Measurements from ENCODE around the gene RHOXF2.
"Not testable (repeated sequence)": the region's sequence is repeated elsewhere in the genome, so short reads cannot be mapped to it uniquely, and the experiment has no call there.

Gene RHOXF2

GRCh38 chrX:120158313-120158712 is at the start of gene RHOXF2:
TSS of gene RHOXF2 (plus strand) at chrX:120158613. CDS start at chrX:120158751, 138 bp downstream.
- DNase-seq (ENCODE audit: low read depth): not testable (repeated sequence)

- no peak for DNase-seq (ENCODE audit: low read depth)
Measured at GRCh38 chrX:120109378-120109777, 49.0 kb upstream of the RHOXF2 start.

GRCh38 chrX:120111611-120112010 is 46.8 kb upstream of the RHOXF2 start:
- no peak for DNase-seq (ENCODE audit: low read depth)

GRCh38 chrX:120115438-120115963 is 42.9 kb upstream of the RHOXF2 start, which contains the start of gene RHOXF1:
TSS of gene RHOXF1 (minus strand) at chrX:120115913. CDS start at chrX:120115862, 51 bp downstream.
- DNase-seq (ENCODE audit: low read depth): no peak

GRCh38 chrX:120120223-120120622 is 38.2 kb upstream of the RHOXF2 start:
- no peak for DNase-seq (ENCODE audit: low read depth)

- DNase-seq (ENCODE audit: low read depth): no peak
Measured at GRCh38 chrX:120125444-120125843, 33.0 kb upstream of the RHOXF2 start.

GRCh38 chrX:120128306-120128846 is 30.0 kb upstream of the RHOXF2 start:
- DNase-seq (ENCODE audit: low read depth): not testable (repeated sequence)

GRCh38 chrX:120136128-120136527 is 22.3 kb upstream of the RHOXF2 start:
- no peak for DNase-seq (ENCODE audit: low read depth)

- no peak for DNase-seq (ENCODE audit: low read depth)
Measured at GRCh38 chrX:120136840-120137239, 21.6 kb upstream of the RHOXF2 start.

GRCh38 chrX:120137439-120137838 is 21.0 kb upstream of the RHOXF2 start:
- DNase-seq (ENCODE audit: low read depth): no peak

- no peak for DNase-seq (ENCODE audit: low read depth)
Measured at GRCh38 chrX:120140293-120140981, 18.0 kb upstream of the RHOXF2 start.

GRCh38 chrX:120144178-120144844 is 14.1 kb upstream of the RHOXF2 start:
- DNase-seq (ENCODE audit: low read depth): no peak

- DNase-seq (ENCODE audit: low read depth): no peak
Measured at GRCh38 chrX:120145295-120145925, 13.0 kb upstream of the RHOXF2 start.

GRCh38 chrX:120146323-120146722 is 12.1 kb upstream of the RHOXF2 start:
- not testable (repeated sequence) for DNase-seq (ENCODE audit: low read depth)

- no peak for DNase-seq (ENCODE audit: low read depth)
Measured at GRCh38 chrX:120147537-120147936, 10.9 kb upstream of the RHOXF2 start.

GRCh38 chrX:120150109-120150744 is 8.2 kb upstream of the RHOXF2 start:
- not testable (repeated sequence) for DNase-seq (ENCODE audit: low read depth)

GRCh38 chrX:120159086-120159485 is 673 bp downstream of the RHOXF2 start:
- DNase-seq (ENCODE audit: low read depth): not testable (repeated sequence)

- not testable (repeated sequence) for DNase-seq (ENCODE audit: low read depth)
Measured at GRCh38 chrX:120193254-120193653, 34.8 kb downstream of the RHOXF2 start.

- not testable (repeated sequence) for DNase-seq (ENCODE audit: low read depth)
Measured at GRCh38 chrX:120193720-120194119, 35.3 kb downstream of the RHOXF2 start.

GRCh38 chrX:120195786-120196185 is 37.4 kb downstream of the RHOXF2 start:
- DNase-seq (ENCODE audit: low read depth): not testable (repeated sequence)

- not testable (repeated sequence) for DNase-seq (ENCODE audit: low read depth)
Measured at GRCh38 chrX:120196626-120197283, 38.3 kb downstream of the RHOXF2 start.

Measured in stimulated activated CD4-positive, alpha-beta T cell treated with anti-CD3 and anti-CD28 coated beads, Interleukin-2, amount 100 ng/mL, for 4 hours (primary cell).